ENCODE results near the gene SULT4A1.

GRCh38 chr22:43910178-43910695, 47.9 kb upstream of the SULT4A1 start:
- no peak for TF ChIP-seq CTCF (IDR thresholded peaks at IDR 0.05)
- no peak for TF ChIP-seq POLR2A (IDR thresholded peaks at IDR 0.05)

All from Peyer's patch (tissue), 4 donors.